Measurements from ENCODE around the gene GRIN1. TPM values are rescaled to one million over a fixed set of nuclear protein-coding genes. Genes with fewer than 3 reads are reported as not detected.

The GRIN1 gene
- total and polyA plus RNA-seq, 4 donors, result 0.06 to 0.51 (median 0.34) TPM

DNA sequence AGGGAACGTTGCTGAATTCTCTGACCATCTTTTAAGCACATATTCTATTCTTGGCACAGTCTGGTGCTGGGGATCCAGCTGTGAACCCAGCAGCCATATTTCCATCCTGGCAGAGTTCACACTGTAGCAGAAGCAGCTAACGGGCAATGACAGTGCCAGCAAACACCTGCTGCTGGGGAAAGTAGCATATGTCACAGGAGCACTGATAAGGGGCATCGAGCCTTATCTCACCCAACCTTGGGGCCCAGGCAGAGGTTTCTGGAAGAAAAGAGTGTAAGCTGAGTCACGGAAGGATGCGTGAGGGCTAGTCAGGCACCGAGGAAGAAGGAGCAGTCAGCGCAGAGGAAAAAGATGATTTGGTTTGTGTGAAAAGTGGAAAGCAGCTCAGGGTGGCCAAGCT is 67.6 kb downstream of the GRIN1 start:
- H3K4me3 ChIP-seq, result no peak overlapping the region
- DNase-seq, result no peak
- H3K4me1 ChIP-seq (ENCODE audit: control insufficient read depth in 5 of 5, insufficient read depth in 5 of 5, low read length in 5 of 5), result peaks cover 3 to 26% (median 23%) of the 10 kb centered on the region in 5 donors
- peaks cover 0 to 14% (median 8%) of the 10 kb centered on the region in 4 donors for H3K36me3 ChIP-seq (ENCODE audit: control insufficient read depth in 4 of 4, insufficient read depth in 4 of 4, low read length in 4 of 4)
- no peak overlapping the region for H3K9ac ChIP-seq (ENCODE audit: insufficient read depth in 1 of 2, low read length in 2 of 2)
- peaks cover 0 to 2% (median 0%) of the 10 kb centered on the region in 4 donors for H3K9me3 ChIP-seq (ENCODE audit: control insufficient read depth in 4 of 4, insufficient read depth in 3 of 4, low read length in 3 of 4)
- no peak overlapping the region for H3K27ac ChIP-seq (ENCODE audit: low read depth in 1 of 2, low read length in 1 of 2)
- TF ChIP-seq, protein P1, sequence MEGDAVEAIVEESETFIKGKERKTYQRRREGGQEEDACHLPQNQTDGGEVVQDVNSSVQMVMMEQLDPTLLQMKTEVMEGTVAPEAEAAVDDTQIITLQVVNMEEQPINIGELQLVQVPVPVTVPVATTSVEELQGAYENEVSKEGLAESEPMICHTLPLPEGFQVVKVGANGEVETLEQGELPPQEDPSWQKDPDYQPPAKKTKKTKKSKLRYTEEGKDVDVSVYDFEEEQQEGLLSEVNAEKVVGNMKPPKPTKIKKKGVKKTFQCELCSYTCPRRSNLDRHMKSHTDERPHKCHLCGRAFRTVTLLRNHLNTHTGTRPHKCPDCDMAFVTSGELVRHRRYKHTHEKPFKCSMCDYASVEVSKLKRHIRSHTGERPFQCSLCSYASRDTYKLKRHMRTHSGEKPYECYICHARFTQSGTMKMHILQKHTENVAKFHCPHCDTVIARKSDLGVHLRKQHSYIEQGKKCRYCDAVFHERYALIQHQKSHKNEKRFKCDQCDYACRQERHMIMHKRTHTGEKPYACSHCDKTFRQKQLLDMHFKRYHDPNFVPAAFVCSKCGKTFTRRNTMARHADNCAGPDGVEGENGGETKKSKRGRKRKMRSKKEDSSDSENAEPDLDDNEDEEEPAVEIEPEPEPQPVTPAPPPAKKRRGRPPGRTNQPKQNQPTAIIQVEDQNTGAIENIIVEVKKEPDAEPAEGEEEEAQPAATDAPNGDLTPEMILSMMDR (IDR thresholded peaks at IDR 0.05; ENCODE audit: control extremely low read depth, extremely low read depth), result no peak
- no peak for ATAC-seq (ENCODE audit: insufficient read depth, low FRiP score)
- WGBS, 2 donors, result 77 to 85% methylated on average over 7 of the region's 7 CpGs
- H3K27me3 ChIP-seq (ENCODE audit: control insufficient read depth in 3 of 3, insufficient read depth in 3 of 3, low read length in 2 of 3), result no peaks in the 10 kb centered on the region

DNA sequence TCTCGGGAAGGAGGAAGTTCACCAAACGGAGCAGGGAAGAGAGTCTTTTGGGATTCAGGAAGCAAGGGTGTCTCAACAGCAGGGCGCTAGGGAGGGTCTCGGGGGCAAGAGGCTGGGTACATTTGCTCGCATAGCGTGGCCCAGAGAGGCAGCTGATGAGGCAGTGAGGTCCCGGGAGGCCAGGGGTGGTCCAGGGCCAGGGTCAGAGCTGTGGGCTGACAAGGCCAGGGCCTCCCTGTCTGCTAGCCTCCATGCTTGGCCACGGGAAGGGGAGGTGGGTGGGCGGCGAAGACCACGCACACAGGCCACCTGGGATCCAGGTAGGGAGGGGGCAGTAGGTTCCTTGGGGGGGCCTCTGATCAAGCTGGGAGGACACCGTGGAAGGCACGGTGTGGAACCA is 72.6 kb downstream of the GRIN1 start:
- no peak for ATAC-seq (ENCODE audit: insufficient read depth, low FRiP score)
- 80% methylated on average over 13 of the region's 13 CpGs for WGBS, 2 donors
- peaks cover 0 to 33% (median 6%) of the 10 kb centered on the region in 4 donors for H3K36me3 ChIP-seq (ENCODE audit: control insufficient read depth in 4 of 4, insufficient read depth in 4 of 4, low read length in 4 of 4)
- no peaks in the 10 kb centered on the region for H3K9me3 ChIP-seq (ENCODE audit: control insufficient read depth in 4 of 4, insufficient read depth in 3 of 4, low read length in 3 of 4)
- peaks cover 0 to 5% (median 2%) of the 10 kb centered on the region in 5 donors for H3K4me1 ChIP-seq (ENCODE audit: control insufficient read depth in 5 of 5, insufficient read depth in 5 of 5, low read length in 5 of 5)
- no peak overlapping the region for H3K27ac ChIP-seq (ENCODE audit: low read depth in 1 of 2, low read length in 1 of 2)
- H3K27me3 ChIP-seq (ENCODE audit: control insufficient read depth in 3 of 3, insufficient read depth in 3 of 3, low read length in 2 of 3), result no peaks in the 10 kb centered on the region
- no peak overlapping the region for H3K9ac ChIP-seq (ENCODE audit: insufficient read depth in 1 of 2, low read length in 2 of 2)
- H3K4me3 ChIP-seq, result no peak overlapping the region
- TF ChIP-seq, protein P1 (IDR thresholded peaks at IDR 0.05; ENCODE audit: control extremely low read depth, extremely low read depth), result no peak
- no peak for DNase-seq

DNA sequence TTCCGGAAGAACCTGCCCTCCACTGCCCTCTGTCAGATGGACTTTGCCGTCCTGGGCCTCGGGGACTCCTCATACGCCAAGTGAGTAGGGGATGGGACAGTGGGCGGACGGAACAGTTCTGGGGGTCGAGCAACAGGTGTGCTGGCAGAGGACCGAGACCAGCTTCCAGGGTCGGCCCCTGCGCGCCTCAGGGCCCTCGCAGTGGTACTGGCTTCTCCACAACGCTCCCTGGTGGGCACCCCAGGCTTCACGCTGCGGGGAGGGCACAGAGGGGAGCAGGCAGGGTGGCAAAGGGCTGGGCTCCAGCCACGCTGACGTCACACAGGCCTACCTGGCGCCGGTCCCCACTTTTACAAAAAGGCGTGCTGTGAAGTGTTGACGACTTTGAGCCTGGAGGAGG is 73.6 kb downstream of the GRIN1 start:
- ATAC-seq (ENCODE audit: insufficient read depth, low FRiP score), result no peak
- WGBS, 2 donors, result 88 to 89% methylated on average over 21 of the region's 21 CpGs
- H3K9me3 ChIP-seq (ENCODE audit: control insufficient read depth in 4 of 4, insufficient read depth in 3 of 4, low read length in 3 of 4), result no peaks in the 10 kb centered on the region

More for the DNA sequence above, 73.6 kb downstream of the GRIN1 start:
- Histone ChIP-seq H3K27ac (ENCODE audit: low read depth in 1 of 2, low read length in 1 of 2) (no peak overlapping the region), H3K4me1 (ENCODE audit: control insufficient read depth in 5 of 5, insufficient read depth in 5 of 5, low read length in 5 of 5) (peaks cover 0 to 3% (median 0%) of the 10 kb centered on the region in 5 donors), H3K9ac (ENCODE audit: insufficient read depth in 1 of 2, low read length in 2 of 2) (no peak overlapping the region), H3K27me3 (ENCODE audit: control insufficient read depth in 3 of 3, insufficient read depth in 3 of 3, low read length in 2 of 3) (no peaks in the 10 kb centered on the region), H3K4me3 (no peak overlapping the region), H3K36me3 (ENCODE audit: control insufficient read depth in 4 of 4, insufficient read depth in 4 of 4, low read length in 4 of 4) (peaks cover 0 to 32% (median 6%) of the 10 kb centered on the region in 4 donors)
- no peak for DNase-seq
- TF ChIP-seq, protein P1 (IDR thresholded peaks at IDR 0.05; ENCODE audit: control extremely low read depth, extremely low read depth), result no peak
